ENCODE data around the gene RGCC. TPM values are rescaled to one million over a fixed set of nuclear protein-coding genes. Genes with fewer than 3 reads are reported as not detected.

RGCC gene
- total and polyA plus RNA-seq, 2 of the 4 experiments (the other 2 are of a cell fraction): 7.5 to 7.6 TPM

DNA sequence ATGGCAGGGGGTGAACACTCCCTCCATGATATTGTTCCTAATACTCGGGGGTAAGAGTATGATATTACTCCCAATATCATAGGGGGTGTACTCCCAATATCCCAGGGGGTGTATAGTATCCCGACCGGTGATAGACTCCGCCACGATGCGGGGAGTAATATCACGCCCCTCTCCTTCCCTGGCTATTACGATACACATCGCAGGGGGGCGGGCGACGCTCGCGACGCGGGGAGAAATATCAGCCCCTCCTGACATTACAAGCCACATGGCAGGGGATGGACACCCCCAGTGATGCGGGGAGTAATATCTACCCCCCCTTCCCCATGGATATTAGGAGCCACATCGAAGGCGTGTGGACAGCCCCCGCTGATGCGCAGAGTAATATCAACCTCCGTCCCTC, 3.2 kb upstream of the RGCC start:
- Histone ChIP-seq H3K56ac (ENCODE audit: extremely low read depth, insufficient read depth, low read length) (no peak overlapping the region), H3K27me3 (ENCODE audit: control insufficient read depth, insufficient read depth, low read length) (peaks cover 10% of the 10 kb centered on the region), H3K18ac (ENCODE audit: low read depth, low read length) (no peak overlapping the region), H2BK20ac (ENCODE audit: low read depth, low read length) (no peak overlapping the region), H4K91ac (ENCODE audit: insufficient read depth, low read depth, low read length) (no peak overlapping the region), H3K4me2 (ENCODE audit: low read depth, low read length) (no peak overlapping the region), H4K8ac (ENCODE audit: low read depth in 2 of 2, low read length in 2 of 2) (no peak overlapping the region), H3K4me1 (ENCODE audit: control insufficient read depth, insufficient read depth, low read length) (no peaks in the 10 kb centered on the region), H3K23ac (ENCODE audit: low read depth, low read length) (no peak overlapping the region), H2AFZ (replicated peaks; ENCODE audit: low read length, poor library complexity) (no peak overlapping the region), H3K9me1 (ENCODE audit: insufficient read depth, low read length) (no peaks in the 10 kb centered on the region), H3K4me3 (ENCODE audit: insufficient read depth, low read depth, low read length) (no peak overlapping the region), H2AK5ac (ENCODE audit: low read depth, low read length) (no peak overlapping the region), H4K20me1 (ENCODE audit: insufficient read depth, low read length) (peaks cover 15% of the 10 kb centered on the region), H3K4ac (ENCODE audit: low read depth, low read length) (no peak overlapping the region), H2AK9ac (replicated peaks; ENCODE audit: low read depth, low read length, poor library complexity) (no peak overlapping the region), H3K9me3 (ENCODE audit: control insufficient read depth, insufficient read depth, low read length) (no peaks in the 10 kb centered on the region), H4K5ac (ENCODE audit: low read depth, low read length) (no peak overlapping the region), H2BK5ac (ENCODE audit: low read depth, low read length, poor library complexity, severe bottlenecking) (no peak overlapping the region), H3K14ac (replicated peaks; ENCODE audit: low read depth, low read length) (no peak overlapping the region), H3K27ac (ENCODE audit: insufficient read depth, low read length) (no peak overlapping the region), H2BK15ac (ENCODE audit: low read depth, low read length) (no peak overlapping the region), H2BK120ac (ENCODE audit: low read depth, low read length) (no peak overlapping the region), H3K36me3 (ENCODE audit: control insufficient read depth, insufficient read depth, low read length) (peaks cover 10% of the 10 kb centered on the region), H3K9ac (ENCODE audit: low read depth, low read length) (no peak overlapping the region), H3K79me1 (ENCODE audit: low read depth in 1 of 2, low read length in 2 of 2) (peaks cover 5 to 14% of the 10 kb centered on the region in 2 experiments; a peak in 3 of 4 replicates)
- TF ChIP-seq POLR2A (IDR thresholded peaks at IDR 0.05; ENCODE audit: low read depth, low read length): no peak
- no peak for TF ChIP-seq RAD21 (IDR thresholded peaks at IDR 0.05; ENCODE audit: low read length)
- TF ChIP-seq, protein P1, sequence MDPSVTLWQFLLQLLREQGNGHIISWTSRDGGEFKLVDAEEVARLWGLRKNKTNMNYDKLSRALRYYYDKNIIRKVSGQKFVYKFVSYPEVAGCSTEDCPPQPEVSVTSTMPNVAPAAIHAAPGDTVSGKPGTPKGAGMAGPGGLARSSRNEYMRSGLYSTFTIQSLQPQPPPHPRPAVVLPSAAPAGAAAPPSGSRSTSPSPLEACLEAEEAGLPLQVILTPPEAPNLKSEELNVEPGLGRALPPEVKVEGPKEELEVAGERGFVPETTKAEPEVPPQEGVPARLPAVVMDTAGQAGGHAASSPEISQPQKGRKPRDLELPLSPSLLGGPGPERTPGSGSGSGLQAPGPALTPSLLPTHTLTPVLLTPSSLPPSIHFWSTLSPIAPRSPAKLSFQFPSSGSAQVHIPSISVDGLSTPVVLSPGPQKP (IDR thresholded peaks at IDR 0.05; ENCODE audit: borderline replicate concordance, low read depth, low read length): no peak
- TF ChIP-seq CEBPB (IDR thresholded peaks at IDR 0.05; ENCODE audit: low read depth, low read length): no peak
- TF ChIP-seq SMC3 (IDR thresholded peaks at IDR 0.05; ENCODE audit: low read depth, low read length): no peak
- no peak for TF ChIP-seq CHD1 (IDR thresholded peaks at IDR 0.05; ENCODE audit: low read depth, low read length)
- no peak for TF ChIP-seq RCOR1 (IDR thresholded peaks at IDR 0.05; ENCODE audit: insufficient replicate concordance, low read length)
- intact Hi-C loops (cut with micrococcal nuclease) (no loop called here), in situ Hi-C loops (cut with MboI; ENCODE audit: low sequenced_read_pairs) (loop anchor here (25.0 kb wide), 1 partner anchor 183 kb away; no protein-coding TSS in a partner anchor), dilution Hi-C loops (cut with HindIII; ENCODE audit: low sequenced_read_pairs, unreplicated experiment) (no loop called here)
- BruUV-seq (replicated peaks): no TSS peak
- ATAC-seq (ENCODE audit: low read depth): no peak
- no CpG with 5 or more reads among the region's 22 CpGs for WGBS, 2 experiments (ENCODE audit: extremely low coverage in 2 of 2, insufficient read length in 1 of 2)
- ChIA-PET POLR2A (ENCODE audit: unreplicated experiment) (no interaction called here), CTCF (no interaction called here)
- DNase-seq: no peak
